Adrenal gland (tissue), 12 donors: ENCODE measurements around the gene HYOU1. TPM values are rescaled to one million over a fixed set of nuclear protein-coding genes. Genes with fewer than 3 reads are reported as not detected.

ENCODE experiments used
- DNase-seq, 7 donors: peaks; one replicate each; pipeline ENCODE4 v3.0.0-alpha.2; 2019 to 2020
- H3K27ac ChIP-seq, 5 donors: fragments of 200-600 bp; sonication (generic) in 4 of 5; 1 replicate in 3 of 5; 2 replicates in 2 of 5; pipeline versions ENCODE4 v1.5.1 to v1.8.0; 2016 to 2020; ENCODE audit warnings: mild to moderate bottlenecking in 1 of 5
- H3K27me3 ChIP-seq: fragments of 200-600 bp; 2 replicates; pipeline ENCODE4 v1.8.0; 2021
- H3K36me3 ChIP-seq, 2 donors: fragments of 200-600 bp; replicated peaks in 1 of 2; 1 replicate in 1 of 2; 2 replicates in 1 of 2; pipeline versions ENCODE4 v1.5.1 to v1.8.0; 2018 to 2022
- H3K4me1 ChIP-seq, 2 donors: fragments of 200-600 bp; replicated peaks in 1 of 2; 1 replicate in 1 of 2; 2 replicates in 1 of 2; pipeline versions ENCODE4 v1.5.1 to v1.8.0; 2018 to 2021
- H3K4me3 ChIP-seq, 4 donors: fragments of 200-600 bp; sonication (generic) in 3 of 4; one replicate each; pipeline ENCODE4 v1.5.1; 2016 to 2018
- H3K9me3 ChIP-seq, 3 donors: fragments of 200-600 bp; sonication (generic) in 1 of 3; replicated peaks in 1 of 3; 1 replicate in 2 of 3; 2 replicates in 1 of 3; pipeline versions ENCODE4 v1.5.1 to v1.8.0; 2016 to 2021
- POLR2A ChIP-seq, 2 donors: fragments of 450-650 bp; IDR thresholded peaks; one replicate each; pipeline ENCODE4 v1.6.1; 2017; ENCODE audit warnings: antibody characterized with exemption in 2 of 2, mild to moderate bottlenecking in 2 of 2, moderate library complexity in 1 of 2
- WGBS, 4 donors: extraction: QIAGEN DNeasy Blood & Tissue Kit in 2 of 4; methylation state at CpG; one replicate each; pipeline versions ENCODE4 v1.1.5 to v1.1.7; 2013 to 2017; 5-methylcytosine and 5-hydroxymethylcytosine counted together
- intact Hi-C, 2 donors: fragments of 100-400 bp; cut with DNase I; formaldehyde crosslinking; loops; one replicate each; pipeline versions ENCODE4 v1.14.1 to v1.15.0; 2022 to 2023
- polyA plus RNA-seq, 3 donors: library from polyadenylated mRNA; stranded (reverse); fragments of 200-250 nt in 2 of 3; fragments of 350-450 nt in 1 of 3; fragmentation: Illumina TruSeq in 1 of 3; extraction: RNeasy Lipid Tissue Mini Kit (QIAGEN cat#74804) in 1 of 3; gene quantifications; one replicate each; pipeline ENCODE4 v1.2.3, GENCODE V29; 2013 to 2014
- total RNA-seq, 9 donors: library from RNA; depleted of rRNA in 4 of 9; stranded (reverse); fragments of >200 nt in 4 of 9; fragments of 120-200 nt in 1 of 9; fragmentation: NEBNext Ultra II Directional in 1 of 9; extraction: Animal tissue kit (Norgen Biotek cat#: 25700) in 1 of 9; gene quantifications; one replicate each; pipeline versions ENCODE4 v1.1.0 to v1.2.4, GENCODE V29; 2013 to 2023
- TF ChIP-seq, protein P1 (sequence below), 6 experiments: fragments of 450-650 bp in 4 of 6; fragments of 200-600 bp in 2 of 6; sonication (generic) in 1 of 6; IDR thresholded peaks; 1 replicate in 5 of 6; 2 replicates in 1 of 6; pipeline versions ENCODE4 v1.5.1 to v1.8.0; 2016 to 2021; ENCODE audit warnings: antibody characterized with exemption in 6 of 6, mild to moderate bottlenecking in 2 of 6, moderate library complexity in 1 of 6
- donor health status: healthy with polysubstance abuse.
- donor health status: Bipolar disorder and iron deficiency.
- donor health status: DM: yes; HTN: yes; CAD: no.
- donor health status: DM: no; HTN: no; CAD: no.
- donor health status: DM: no; HTN: no; CAD: no.
- donor health status: DM: yes; HTN: yes; CAD: no.

The HYOU1 gene
- total and polyA plus RNA-seq, 12 donors, result 43.5 to 301 (median 69.3) TPM

DNA sequence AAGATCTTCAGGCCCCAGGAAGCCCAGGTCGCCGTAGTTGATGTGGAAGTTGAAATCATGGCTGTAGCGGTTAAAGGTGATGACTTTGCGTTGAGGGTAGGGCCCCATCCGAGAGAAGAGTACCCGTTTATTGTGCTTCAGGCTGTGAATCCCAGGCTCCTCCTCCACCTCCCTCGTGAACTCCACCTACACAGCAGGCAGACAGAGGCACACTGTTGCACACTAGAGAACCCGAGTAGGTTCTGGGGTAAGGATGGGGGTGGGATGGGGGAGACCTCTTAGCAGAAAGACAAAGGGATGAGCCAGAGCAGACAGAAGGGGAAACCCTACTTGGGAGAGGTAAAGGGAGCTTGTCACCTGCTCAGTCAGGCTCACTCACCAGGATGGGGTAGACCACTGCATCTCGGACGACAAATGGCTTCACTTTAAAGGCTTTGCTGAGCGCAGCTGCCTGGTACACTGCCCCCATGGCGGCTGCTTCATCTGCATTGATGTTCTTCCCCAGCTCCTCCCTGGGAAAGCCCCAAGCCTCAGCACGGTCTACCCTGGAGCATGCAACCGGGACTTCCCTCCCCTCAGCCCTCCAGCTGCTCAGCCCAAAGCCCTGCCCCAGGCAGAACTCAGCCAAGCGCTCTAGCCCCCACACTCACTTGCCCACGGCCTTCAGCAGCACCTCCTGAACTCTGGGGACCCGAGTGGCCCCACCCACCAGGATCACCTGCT lies 5.4 kb downstream of the HYOU1 start:
- Histone ChIP-seq H3K4me3 (no peak overlapping the region), H3K27me3 (no peaks in the 10 kb centered on the region), H3K36me3 (peaks cover 0 to 88% of the 10 kb centered on the region in 2 donors), H3K4me1 (peaks cover 6 to 14% of the 10 kb centered on the region in 2 donors), H3K27ac (no peak overlapping the region), H3K9me3 (no peaks in the 10 kb centered on the region)
- WGBS, 4 donors, result 87 to 92% (median 89%) methylated on average over 16 to 17 of the region's 17 CpGs
- no peak for DNase-seq
- TF ChIP-seq, protein P1, sequence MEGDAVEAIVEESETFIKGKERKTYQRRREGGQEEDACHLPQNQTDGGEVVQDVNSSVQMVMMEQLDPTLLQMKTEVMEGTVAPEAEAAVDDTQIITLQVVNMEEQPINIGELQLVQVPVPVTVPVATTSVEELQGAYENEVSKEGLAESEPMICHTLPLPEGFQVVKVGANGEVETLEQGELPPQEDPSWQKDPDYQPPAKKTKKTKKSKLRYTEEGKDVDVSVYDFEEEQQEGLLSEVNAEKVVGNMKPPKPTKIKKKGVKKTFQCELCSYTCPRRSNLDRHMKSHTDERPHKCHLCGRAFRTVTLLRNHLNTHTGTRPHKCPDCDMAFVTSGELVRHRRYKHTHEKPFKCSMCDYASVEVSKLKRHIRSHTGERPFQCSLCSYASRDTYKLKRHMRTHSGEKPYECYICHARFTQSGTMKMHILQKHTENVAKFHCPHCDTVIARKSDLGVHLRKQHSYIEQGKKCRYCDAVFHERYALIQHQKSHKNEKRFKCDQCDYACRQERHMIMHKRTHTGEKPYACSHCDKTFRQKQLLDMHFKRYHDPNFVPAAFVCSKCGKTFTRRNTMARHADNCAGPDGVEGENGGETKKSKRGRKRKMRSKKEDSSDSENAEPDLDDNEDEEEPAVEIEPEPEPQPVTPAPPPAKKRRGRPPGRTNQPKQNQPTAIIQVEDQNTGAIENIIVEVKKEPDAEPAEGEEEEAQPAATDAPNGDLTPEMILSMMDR (IDR thresholded peaks at IDR 0.05), result no peak
- no peak for TF ChIP-seq POLR2A (IDR thresholded peaks at IDR 0.05)
- intact Hi-C loops, result no loop called here

DNA sequence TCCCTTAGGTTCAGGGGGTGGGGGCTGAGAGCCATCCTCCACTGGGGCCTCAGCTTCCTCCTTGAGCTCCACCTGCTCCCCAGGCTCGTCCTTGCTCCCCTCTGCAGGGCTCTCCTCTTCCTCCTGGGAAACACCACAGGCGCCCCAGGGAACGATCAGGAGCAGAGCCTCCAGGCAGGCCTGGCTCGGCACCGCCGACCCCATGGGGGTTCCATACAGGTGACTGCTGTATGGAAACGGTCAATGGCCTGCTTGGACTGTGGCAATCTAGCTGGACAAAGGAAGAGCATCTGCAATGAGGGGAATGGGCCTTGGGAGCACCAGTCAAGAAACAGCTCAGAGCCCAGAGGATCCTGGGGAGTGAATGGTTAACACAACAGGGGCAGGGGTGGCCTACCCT lies 7.9 kb downstream of the HYOU1 start:
- H3K4me3 ChIP-seq, result no peak overlapping the region
- no peaks in the 10 kb centered on the region for H3K27me3 ChIP-seq
- H3K27ac ChIP-seq, result no peak overlapping the region
- H3K4me1 ChIP-seq, result no peaks in the 10 kb centered on the region
- WGBS, 4 donors, result 90 to 96% (median 93%) methylated on average over 7 of the region's 7 CpGs
- no peak for DNase-seq
- intact Hi-C loops, result no loop called here
- TF ChIP-seq POLR2A (IDR thresholded peaks at IDR 0.05), result no peak
- H3K36me3 ChIP-seq, result peaks cover 0 to 98% of the 10 kb centered on the region in 2 donors
- no peaks in the 10 kb centered on the region for H3K9me3 ChIP-seq

DNA sequence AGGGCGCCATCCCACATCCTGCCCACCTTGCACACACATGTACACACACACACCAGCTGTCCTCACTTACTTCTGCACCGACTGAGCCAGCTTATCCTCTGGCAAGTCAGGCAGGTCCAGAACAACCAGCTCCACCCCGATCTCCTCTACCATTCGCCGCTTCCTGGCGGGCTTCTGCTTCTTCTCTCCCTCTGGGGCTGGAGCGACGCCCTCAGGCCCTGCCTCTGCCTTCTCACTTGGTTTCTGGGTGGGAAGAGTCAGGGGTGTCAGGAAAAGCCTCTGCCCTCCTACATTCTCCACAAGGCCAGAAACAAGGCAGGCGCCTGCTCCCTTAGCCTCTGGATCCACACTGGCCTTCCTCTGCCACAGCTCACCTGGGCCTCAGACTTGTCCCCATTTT lies 8.4 kb downstream of the HYOU1 start:
- H3K9me3 ChIP-seq, result no peaks in the 10 kb centered on the region
- no peaks in the 10 kb centered on the region for H3K4me1 ChIP-seq
- intact Hi-C loops, result no loop called here
- WGBS, 4 donors, result 90 to 96% (median 91%) methylated on average over 8 to 9 of the region's 9 CpGs
- H3K36me3 ChIP-seq, result peaks cover 0 to 93% of the 10 kb centered on the region in 2 donors
- no peak for DNase-seq
- no peak for TF ChIP-seq POLR2A (IDR thresholded peaks at IDR 0.05)
- TF ChIP-seq, protein P1 (IDR thresholded peaks at IDR 0.05), result no peak
- H3K27me3 ChIP-seq, result no peaks in the 10 kb centered on the region
- H3K4me3 ChIP-seq, result no peak overlapping the region
- H3K27ac ChIP-seq, result no peak overlapping the region

DNA sequence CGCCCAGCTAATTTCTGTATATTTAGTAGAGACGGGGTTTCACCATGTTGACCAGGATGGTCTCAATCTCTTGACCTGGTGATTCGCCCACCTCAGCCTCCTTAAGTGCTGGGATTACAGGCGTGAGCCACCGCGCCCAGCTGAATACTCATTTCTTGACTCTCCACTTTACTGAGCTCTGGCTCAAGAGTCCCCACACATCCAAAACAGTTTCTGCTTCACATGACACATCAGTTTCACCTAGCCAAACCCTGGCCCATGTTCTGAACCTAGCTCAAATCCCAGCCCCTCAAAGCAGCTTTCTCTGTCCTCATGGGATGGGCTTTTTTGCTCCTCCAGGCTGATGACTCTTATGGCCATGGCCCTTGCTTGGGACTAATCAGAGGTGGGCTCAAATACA lies 9.8 kb downstream of the HYOU1 start:
- Histone ChIP-seq H3K27me3 (no peaks in the 10 kb centered on the region), H3K36me3 (peaks cover 0 to 79% of the 10 kb centered on the region in 2 donors), H3K9me3 (no peaks in the 10 kb centered on the region), H3K27ac (no peak overlapping the region), H3K4me1 (no peaks in the 10 kb centered on the region), H3K4me3 (no peak overlapping the region)
- 92 to 96% (median 95%) methylated on average over 6 of the region's 6 CpGs for WGBS, 4 donors
- TF ChIP-seq POLR2A (IDR thresholded peaks at IDR 0.05), result no peak
- TF ChIP-seq, protein P1 (IDR thresholded peaks at IDR 0.05), result no peak
- DNase-seq, result no peak
- intact Hi-C loops, result no loop called here

DNA sequence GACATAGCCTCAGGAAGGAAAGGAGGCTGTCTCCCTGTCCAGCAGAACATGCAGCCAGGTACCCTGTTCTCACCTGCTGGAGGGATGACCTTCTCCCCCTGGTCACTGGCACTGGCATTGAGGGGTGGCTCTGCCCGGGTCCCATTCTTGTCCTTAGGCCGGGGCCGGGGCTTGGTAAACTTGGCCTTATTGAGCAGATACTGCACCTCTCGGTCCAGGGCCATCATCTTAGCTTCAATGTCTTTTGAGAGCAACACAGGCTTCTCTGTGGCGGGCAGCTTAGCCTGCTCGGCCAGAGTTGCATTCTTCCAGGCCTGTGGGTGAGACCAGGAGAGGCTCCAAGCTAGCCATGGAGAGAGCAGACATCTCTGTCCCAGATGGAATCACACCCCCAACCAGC lies 10.5 kb downstream of the HYOU1 start:
- no peaks in the 10 kb centered on the region for H3K9me3 ChIP-seq
- no peak overlapping the region for H3K27ac ChIP-seq
- H3K4me1 ChIP-seq, result no peaks in the 10 kb centered on the region
- WGBS, 4 donors, result 90 to 97% (median 96%) methylated on average over 2 to 6 of the region's 6 CpGs
- TF ChIP-seq, protein P1 (IDR thresholded peaks at IDR 0.05), result no peak
- intact Hi-C loops, result no loop called here
- no peak overlapping the region for H3K4me3 ChIP-seq
- H3K27me3 ChIP-seq, result no peaks in the 10 kb centered on the region
- DNase-seq, result no peak
- H3K36me3 ChIP-seq, result peaks cover 0 to 72% of the 10 kb centered on the region in 2 donors
